ENCODE data around the gene PGLYRP4. TPM values are rescaled to one million over a fixed set of nuclear protein-coding genes. Genes with fewer than 3 reads are reported as not detected.
"Not testable (repeated sequence)": the region's sequence is repeated elsewhere in the genome, so short reads cannot be mapped to it uniquely, and the experiment has no call there.

The PGLYRP4 gene
- total RNA-seq, 1 experiment from 2014 or later, result not detected

- Histone ChIP-seq H3K27ac (ENCODE audit: low read length) (no peak overlapping the region), H3K4me3 (ENCODE audit: low read depth in 2 of 2, low read length in 2 of 2) (no peak overlapping the region), H3K36me3 (ENCODE audit: control insufficient read depth, insufficient read depth, low read length) (no peaks in the 10 kb centered on the region), H3K27me3 (ENCODE audit: control insufficient read depth, insufficient read depth, low read length) (peaks cover 14% of the 10 kb centered on the region), H3K9me3 (ENCODE audit: control insufficient read depth, insufficient read depth, low read depth, low read length) (no peaks in the 10 kb centered on the region), H3K4me1 (ENCODE audit: control insufficient read depth, insufficient read depth, low read length) (peaks cover 7% of the 10 kb centered on the region; the same call in 1 of the 2 replicates)
- ChIA-PET CTCF (no interaction called here), POLR2A (no interaction called here)
- DNase-seq (ENCODE audit: low read depth, low spot score), result no peak
- ATAC-seq, result no peak
- in situ Hi-C loops (cut with HindIII; ENCODE audit: low pct_unique_long_range_greater_than_20kb, low sequenced_read_pairs), result no loop called here
- BruUV-seq (replicated peaks), result no TSS peak
- TF ChIP-seq TCF7L2 (IDR thresholded peaks at IDR 0.05; ENCODE audit: low read depth, low read length) (no peak), POLR2AphosphoS5 (IDR thresholded peaks at IDR 0.05; ENCODE audit: low read depth, low read length) (no peak), CTCF (IDR thresholded peaks at IDR 0.05) (no peak), SIN3A (IDR thresholded peaks at IDR 0.05; ENCODE audit: borderline replicate concordance, insufficient read depth, low read depth, low read length) (no peak)
- TF ChIP-seq, protein P1, sequence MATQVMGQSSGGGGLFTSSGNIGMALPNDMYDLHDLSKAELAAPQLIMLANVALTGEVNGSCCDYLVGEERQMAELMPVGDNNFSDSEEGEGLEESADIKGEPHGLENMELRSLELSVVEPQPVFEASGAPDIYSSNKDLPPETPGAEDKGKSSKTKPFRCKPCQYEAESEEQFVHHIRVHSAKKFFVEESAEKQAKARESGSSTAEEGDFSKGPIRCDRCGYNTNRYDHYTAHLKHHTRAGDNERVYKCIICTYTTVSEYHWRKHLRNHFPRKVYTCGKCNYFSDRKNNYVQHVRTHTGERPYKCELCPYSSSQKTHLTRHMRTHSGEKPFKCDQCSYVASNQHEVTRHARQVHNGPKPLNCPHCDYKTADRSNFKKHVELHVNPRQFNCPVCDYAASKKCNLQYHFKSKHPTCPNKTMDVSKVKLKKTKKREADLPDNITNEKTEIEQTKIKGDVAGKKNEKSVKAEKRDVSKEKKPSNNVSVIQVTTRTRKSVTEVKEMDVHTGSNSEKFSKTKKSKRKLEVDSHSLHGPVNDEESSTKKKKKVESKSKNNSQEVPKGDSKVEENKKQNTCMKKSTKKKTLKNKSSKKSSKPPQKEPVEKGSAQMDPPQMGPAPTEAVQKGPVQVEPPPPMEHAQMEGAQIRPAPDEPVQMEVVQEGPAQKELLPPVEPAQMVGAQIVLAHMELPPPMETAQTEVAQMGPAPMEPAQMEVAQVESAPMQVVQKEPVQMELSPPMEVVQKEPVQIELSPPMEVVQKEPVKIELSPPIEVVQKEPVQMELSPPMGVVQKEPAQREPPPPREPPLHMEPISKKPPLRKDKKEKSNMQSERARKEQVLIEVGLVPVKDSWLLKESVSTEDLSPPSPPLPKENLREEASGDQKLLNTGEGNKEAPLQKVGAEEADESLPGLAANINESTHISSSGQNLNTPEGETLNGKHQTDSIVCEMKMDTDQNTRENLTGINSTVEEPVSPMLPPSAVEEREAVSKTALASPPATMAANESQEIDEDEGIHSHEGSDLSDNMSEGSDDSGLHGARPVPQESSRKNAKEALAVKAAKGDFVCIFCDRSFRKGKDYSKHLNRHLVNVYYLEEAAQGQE (IDR thresholded peaks at IDR 0.05; ENCODE audit: insufficient read depth in 1 of 2, low read depth in 2 of 2, low read length in 1 of 2), result no peak
- intact Hi-C loops (cut with micrococcal nuclease; ENCODE audit: unreplicated experiment), result no loop called here
Observed at GRCh38 chr1:153347856-153348255, 785 bp downstream of the PGLYRP4 start.

GRCh38 chr1:153347049-153347448 lies 1.6 kb downstream of the PGLYRP4 start:
- peaks cover 15% of the 10 kb centered on the region for H3K27me3 ChIP-seq (ENCODE audit: control insufficient read depth, insufficient read depth, low read length)
- H3K27ac ChIP-seq (ENCODE audit: low read length); H3K4me1 ChIP-seq (ENCODE audit: control insufficient read depth, insufficient read depth, low read length); H3K9me3 ChIP-seq (ENCODE audit: control insufficient read depth, insufficient read depth, low read depth, low read length); H3K36me3 ChIP-seq (ENCODE audit: control insufficient read depth, insufficient read depth, low read length); POLR2A ChIA-PET; DNase-seq (ENCODE audit: low read depth, low spot score); H3K4me3 ChIP-seq (ENCODE audit: low read depth in 2 of 2, low read length in 2 of 2); BruUV-seq (replicated peaks); intact Hi-C loops (cut with micrococcal nuclease; ENCODE audit: unreplicated experiment); in situ Hi-C loops (cut with HindIII; ENCODE audit: low pct_unique_long_range_greater_than_20kb, low sequenced_read_pairs); ATAC-seq; CTCF ChIA-PET: not testable (repeated sequence)

GRCh38 chr1:153346077-153346723 lies 2.4 kb downstream of the PGLYRP4 start:
- ChIA-PET CTCF (no interaction called here), POLR2A (no interaction called here)
- no peak overlapping the region for H3K27ac ChIP-seq (ENCODE audit: low read length)
- H3K9me3 ChIP-seq (ENCODE audit: control insufficient read depth, insufficient read depth, low read depth, low read length), result no peaks in the 10 kb centered on the region
- ATAC-seq (no peak), DNase-seq (ENCODE audit: low read depth, low spot score) (no peak)
- H3K27me3 ChIP-seq (ENCODE audit: control insufficient read depth, insufficient read depth, low read length), result peaks cover 10% of the 10 kb centered on the region
- intact Hi-C loops (cut with micrococcal nuclease; ENCODE audit: unreplicated experiment), result no loop called here
- no peaks in the 10 kb centered on the region for H3K36me3 ChIP-seq (ENCODE audit: control insufficient read depth, insufficient read depth, low read length)
- peaks cover 7% of the 10 kb centered on the region; the same call in 1 of the 2 replicates for H3K4me1 ChIP-seq (ENCODE audit: control insufficient read depth, insufficient read depth, low read length)
- in situ Hi-C loops (cut with HindIII; ENCODE audit: low pct_unique_long_range_greater_than_20kb, low sequenced_read_pairs), result no loop called here
- BruUV-seq (replicated peaks), result no TSS peak
- no peak overlapping the region for H3K4me3 ChIP-seq (ENCODE audit: low read depth in 2 of 2, low read length in 2 of 2)
- TF ChIP-seq SIN3A (IDR thresholded peaks at IDR 0.05; ENCODE audit: borderline replicate concordance, insufficient read depth, low read depth, low read length) (no peak), TCF7L2 (IDR thresholded peaks at IDR 0.05; ENCODE audit: low read depth, low read length) (no peak), POLR2AphosphoS5 (IDR thresholded peaks at IDR 0.05; ENCODE audit: low read depth, low read length) (no peak), CTCF (IDR thresholded peaks at IDR 0.05) (no peak)
- TF ChIP-seq, protein P1 (IDR thresholded peaks at IDR 0.05; ENCODE audit: insufficient read depth in 1 of 2, low read depth in 2 of 2, low read length in 1 of 2), result no peak

All from Panc1 (cell line).